Activated CD8-positive, alpha-beta T cell treated with anti-CD3 and anti-CD28 coated beads, Interleukin-2, amount 10 ng/mL, durations not matched to agents 7 days and 5 days (primary cell): ENCODE results near the gene ABLIM2. TPM values are rescaled to one million over a fixed set of nuclear protein-coding genes. Genes with fewer than 3 reads are reported as not detected.

ENCODE experiments used
- ATAC-seq: fragments of 150-1000 bp; cut with Tn5 transposase; one replicate; pipeline ENCODE4 v1.10.0; 2021; ENCODE audit warnings: moderate library complexity
- CTCF ChIA-PET: fragments of 350-600 bp; sonication (Branson Sonifier 250); formaldehyde crosslinking; loops from one replicate; lab custom pipeline; 2021; ENCODE audit warnings: antibody characterized with exemption; lab: Charles Lee
- POLR2A ChIA-PET: fragments of 350-600 bp; sonication (Branson Sonifier 250); formaldehyde crosslinking; loops from one replicate; lab custom pipeline; 2021; ENCODE audit warnings: antibody characterized with exemption; lab: Charles Lee
- DNase-seq: peaks from one replicate; pipeline ENCODE4 v3.0.0-alpha.2; 2020
- H3K27ac Mint-ChIP-seq: one replicate; pipeline ENCODE4 v1.8.0; 2021; ENCODE audit warnings: mild to moderate bottlenecking, mixed read lengths
- H3K27me3 Mint-ChIP-seq: one replicate; pipeline ENCODE4 v1.8.0; 2021; ENCODE audit warnings: low read depth, mixed read lengths
- H3K36me3 Mint-ChIP-seq: one replicate; pipeline ENCODE4 v1.8.0; 2021; ENCODE audit warnings: low read depth, mixed read lengths
- H3K4me1 Mint-ChIP-seq: one replicate; pipeline ENCODE4 v1.8.0; 2021; ENCODE audit warnings: low read depth, mixed read lengths
- H3K4me3 Mint-ChIP-seq: one replicate; pipeline ENCODE4 v1.8.0; 2021; ENCODE audit warnings: mild to moderate bottlenecking, mixed read lengths
- H3K9me3 Mint-ChIP-seq: one replicate; pipeline ENCODE4 v1.8.0; 2022; ENCODE audit warnings: mixed read lengths; ENCODE audit not compliant: insufficient read depth
- total RNA-seq, 2 experiments: library from RNA; stranded (reverse); gene quantifications; one replicate each; pipeline ENCODE4 v1.2.3, GENCODE V29; 2021

ABLIM2 gene
- total RNA-seq, 2 experiments from 2014 or later, result 0.42 to 0.55 TPM

DNA sequence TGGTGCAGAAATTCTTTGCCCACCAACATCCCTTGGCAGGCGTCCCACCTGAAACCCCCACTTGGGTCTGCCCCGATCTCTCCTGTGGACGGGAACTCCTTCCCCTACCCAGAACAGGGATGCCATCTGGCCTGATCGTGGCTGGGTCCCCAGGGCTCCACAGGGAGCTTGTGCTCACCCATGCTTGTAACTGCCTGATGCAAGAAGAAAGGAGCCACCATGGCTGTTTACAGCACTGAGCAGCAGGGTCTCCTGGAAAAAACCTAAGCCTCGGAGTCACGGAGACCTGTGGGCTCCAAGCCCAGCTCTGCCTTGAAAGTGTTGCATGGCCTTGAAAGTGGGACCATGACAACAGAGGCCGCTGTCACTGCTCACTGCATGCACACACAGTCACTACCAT, 117.4 kb downstream of the ABLIM2 start:
- Mint-ChIP-seq H3K36me3 (no peaks in the 10 kb centered on the region), H3K27ac (no peak overlapping the region)

DNA sequence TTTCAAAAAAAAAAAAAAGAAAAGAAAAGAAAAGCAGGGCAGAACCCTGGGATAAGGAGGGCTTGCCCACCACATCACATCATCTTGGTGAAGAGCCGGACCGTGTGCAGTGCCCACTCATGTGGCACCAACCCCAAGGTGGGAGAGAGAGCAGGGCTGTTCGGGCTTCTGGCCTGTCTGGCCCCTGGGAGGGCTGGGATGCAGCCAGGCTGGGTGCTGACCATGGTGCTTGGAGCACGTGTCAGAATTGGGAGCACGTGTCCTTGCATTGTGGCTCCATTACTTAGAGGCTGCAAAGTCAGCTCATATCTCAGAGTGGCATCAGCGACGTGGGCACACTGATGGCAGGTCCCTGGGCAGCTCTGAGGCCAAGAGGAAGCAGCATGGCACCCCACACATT, 118.0 kb downstream of the ABLIM2 start:
- Mint-ChIP-seq H3K36me3 (no peaks in the 10 kb centered on the region), H3K27me3 (peaks cover 25% of the 10 kb centered on the region), H3K9me3 (no peaks in the 10 kb centered on the region), H3K4me3 (no peak overlapping the region), H3K27ac (no peak overlapping the region), H3K4me1 (peaks cover 5% of the 10 kb centered on the region)
- ChIA-PET CTCF (no interaction called here), POLR2A (no interaction called here)
- ATAC-seq, result no peak
- no peak for DNase-seq

More for the DNA sequence above, 117.4 kb downstream of the ABLIM2 start:
- H3K27me3 Mint-ChIP-seq, result peaks cover 23% of the 10 kb centered on the region
- H3K4me1 Mint-ChIP-seq, result no peaks in the 10 kb centered on the region
- H3K9me3 Mint-ChIP-seq, result no peaks in the 10 kb centered on the region
- ATAC-seq (no peak), DNase-seq (no peak)
- no peak overlapping the region for H3K4me3 Mint-ChIP-seq
- CTCF ChIA-PET, result no interaction called here
- POLR2A ChIA-PET, result no interaction called here

DNA sequence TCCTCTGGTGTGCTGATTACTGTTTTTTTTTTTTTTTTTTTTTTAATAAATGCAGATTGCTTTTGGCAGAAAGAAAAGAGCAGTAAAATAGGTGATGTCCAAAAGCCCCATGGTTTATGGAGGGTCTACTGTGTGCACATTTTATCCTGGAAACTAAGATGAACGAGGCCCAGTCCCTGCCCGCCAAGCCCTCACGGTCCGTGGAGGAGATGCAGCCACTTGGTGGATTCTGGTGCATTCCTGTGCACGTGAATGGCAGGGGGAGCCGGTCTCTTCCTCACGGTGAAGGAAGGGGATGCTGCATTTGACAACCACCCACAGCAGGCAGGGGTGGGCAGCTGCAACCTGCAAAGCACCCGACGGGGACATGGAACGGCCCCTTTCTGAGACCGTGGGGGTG, 118.8 kb downstream of the ABLIM2 start:
- DNase-seq (no peak), ATAC-seq (no peak)
- H3K9me3 Mint-ChIP-seq, result no peaks in the 10 kb centered on the region
- ChIA-PET CTCF (no interaction called here), POLR2A (no interaction called here)
- no peak overlapping the region for H3K4me3 Mint-ChIP-seq
- peaks cover 12% of the 10 kb centered on the region for H3K4me1 Mint-ChIP-seq
- H3K36me3 Mint-ChIP-seq, result no peaks in the 10 kb centered on the region
- H3K27me3 Mint-ChIP-seq, result peaks cover 24% of the 10 kb centered on the region
- no peak overlapping the region for H3K27ac Mint-ChIP-seq

DNA sequence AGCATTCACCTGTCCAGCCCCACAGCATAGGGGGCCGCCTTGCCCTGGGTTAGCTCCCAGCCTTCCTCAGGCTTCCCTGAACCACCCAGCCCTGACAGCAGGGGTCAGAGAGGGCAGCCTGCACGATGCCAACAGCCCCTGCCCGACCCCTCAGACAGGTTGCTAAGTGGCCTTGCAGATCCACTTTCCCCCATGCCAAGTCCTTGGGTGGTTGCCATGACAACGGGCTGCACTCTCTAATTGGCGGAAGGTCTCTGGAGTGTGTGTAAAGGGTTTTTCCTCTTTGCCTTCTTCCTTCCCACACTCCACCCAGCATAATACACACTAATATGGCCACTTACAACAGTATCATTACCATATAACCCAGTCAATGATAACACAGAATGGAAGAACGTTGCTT, 119.3 kb downstream of the ABLIM2 start:
- no peak overlapping the region for H3K27ac Mint-ChIP-seq

DNA sequence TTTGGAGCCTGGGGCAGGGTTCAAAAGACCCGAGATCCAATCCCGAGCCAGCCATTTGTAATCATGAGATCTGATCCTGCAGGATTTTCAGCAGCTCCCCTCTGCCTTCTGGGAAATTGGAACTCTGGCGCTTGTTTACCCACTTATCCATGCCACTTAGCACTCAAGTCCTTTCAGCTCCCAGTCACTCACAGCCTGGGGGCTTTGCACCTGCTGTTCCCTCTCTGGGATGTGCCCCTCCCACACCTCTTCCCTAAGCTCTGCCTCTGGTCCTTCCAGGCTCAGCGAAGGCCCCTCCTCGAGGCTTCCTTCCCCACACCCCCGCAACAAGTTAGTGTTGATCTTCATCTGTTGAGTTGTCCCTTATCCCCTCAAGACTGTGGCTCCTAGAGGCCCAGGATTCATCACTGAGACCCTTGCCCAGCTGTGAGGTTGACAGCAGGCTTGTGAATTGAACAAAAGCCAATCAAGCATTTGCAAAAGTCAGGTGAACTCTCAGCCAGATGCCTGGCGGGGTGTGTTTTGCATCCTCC, 119.8 kb downstream of the ABLIM2 start:
- Mint-ChIP-seq H3K4me1 (peaks cover 12% of the 10 kb centered on the region), H3K27ac (no peak overlapping the region), H3K36me3 (no peaks in the 10 kb centered on the region), H3K4me3 (no peak overlapping the region), H3K9me3 (no peaks in the 10 kb centered on the region), H3K27me3 (peaks cover 18% of the 10 kb centered on the region)
- no peak for DNase-seq
- POLR2A ChIA-PET, result interaction anchor here (0.6 kb wide), 1 partner anchor 485 kb away, joined by 3 read pairs; no protein-coding TSS in a partner anchor
- ATAC-seq, result no peak
- CTCF ChIA-PET, result no interaction called here

More for the DNA sequence above, 119.3 kb downstream of the ABLIM2 start:
- no peaks in the 10 kb centered on the region for H3K9me3 Mint-ChIP-seq
- H3K27me3 Mint-ChIP-seq, result peaks cover 19% of the 10 kb centered on the region
- DNase-seq (no peak), ATAC-seq (no peak)
- POLR2A ChIA-PET, result interaction anchor here (0.6 kb wide), 1 partner anchor 485 kb away, joined by 3 read pairs; no protein-coding TSS in a partner anchor
- CTCF ChIA-PET, result no interaction called here
- no peak overlapping the region for H3K4me3 Mint-ChIP-seq
- H3K36me3 Mint-ChIP-seq, result no peaks in the 10 kb centered on the region
- peaks cover 12% of the 10 kb centered on the region for H3K4me1 Mint-ChIP-seq

DNA sequence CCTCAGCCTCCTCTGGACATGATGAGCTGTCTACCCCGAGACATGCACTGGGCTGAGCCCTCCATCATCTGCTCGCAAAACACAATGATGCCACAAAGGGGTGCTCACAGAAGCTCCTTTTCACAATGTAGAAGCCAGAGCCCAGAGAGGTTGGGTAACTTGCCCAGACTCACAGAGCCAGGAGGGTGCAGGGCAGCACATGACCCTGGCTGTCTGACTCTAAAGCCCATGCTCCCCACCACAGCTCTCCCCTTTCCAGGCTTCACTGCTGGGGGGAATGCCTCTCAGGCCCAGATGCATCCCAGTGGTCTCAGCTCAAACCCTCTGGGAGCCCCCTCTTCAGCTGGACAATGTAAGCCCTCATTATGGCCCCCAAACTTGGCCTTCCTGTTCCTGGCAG, 120.5 kb downstream of the ABLIM2 start:
- H3K27me3 Mint-ChIP-seq, result peaks cover 15% of the 10 kb centered on the region
- CTCF ChIA-PET, result no interaction called here
- H3K9me3 Mint-ChIP-seq, result no peaks in the 10 kb centered on the region
- ATAC-seq, result no peak
- peaks cover 12% of the 10 kb centered on the region for H3K4me1 Mint-ChIP-seq
- no peak for DNase-seq
- no peak overlapping the region for H3K4me3 Mint-ChIP-seq
- H3K27ac Mint-ChIP-seq, result no peak overlapping the region
- POLR2A ChIA-PET, result no interaction called here
- H3K36me3 Mint-ChIP-seq, result no peaks in the 10 kb centered on the region

DNA sequence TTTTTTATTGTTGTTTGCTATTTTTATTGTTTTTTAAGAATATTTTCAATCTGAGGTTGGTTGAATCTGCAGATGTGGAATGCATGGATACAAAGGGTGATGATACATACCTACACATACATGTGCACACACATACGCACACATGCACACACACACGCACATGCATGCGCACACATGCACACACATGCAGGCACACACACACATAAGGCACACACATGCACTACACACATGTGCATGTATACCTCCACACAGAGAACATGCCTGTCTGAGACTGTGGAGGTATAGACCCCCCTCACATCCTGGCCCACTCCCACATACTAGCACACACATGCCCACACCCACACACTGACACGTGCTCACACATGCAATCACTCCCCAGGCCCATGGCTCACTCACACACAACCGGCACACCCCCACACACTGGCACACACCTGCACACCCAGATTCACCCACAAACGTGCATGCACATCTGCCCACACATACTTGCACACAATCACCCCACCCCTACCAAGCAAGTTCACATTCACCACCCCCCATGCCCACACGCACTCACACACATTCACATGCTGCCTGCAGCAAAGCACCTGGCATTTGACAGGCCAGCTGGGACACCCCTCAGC, 121.4 kb downstream of the ABLIM2 start:
- ATAC-seq, result no peak
- no peaks in the 10 kb centered on the region for H3K9me3 Mint-ChIP-seq
- peaks cover 12% of the 10 kb centered on the region for H3K4me1 Mint-ChIP-seq
- POLR2A ChIA-PET, result no interaction called here
- H3K36me3 Mint-ChIP-seq, result no peaks in the 10 kb centered on the region
- H3K27me3 Mint-ChIP-seq, result peaks cover 15% of the 10 kb centered on the region
- DNase-seq, result no peak
- no peak overlapping the region for H3K4me3 Mint-ChIP-seq
- no peak overlapping the region for H3K27ac Mint-ChIP-seq
- CTCF ChIA-PET, result no interaction called here

DNA sequence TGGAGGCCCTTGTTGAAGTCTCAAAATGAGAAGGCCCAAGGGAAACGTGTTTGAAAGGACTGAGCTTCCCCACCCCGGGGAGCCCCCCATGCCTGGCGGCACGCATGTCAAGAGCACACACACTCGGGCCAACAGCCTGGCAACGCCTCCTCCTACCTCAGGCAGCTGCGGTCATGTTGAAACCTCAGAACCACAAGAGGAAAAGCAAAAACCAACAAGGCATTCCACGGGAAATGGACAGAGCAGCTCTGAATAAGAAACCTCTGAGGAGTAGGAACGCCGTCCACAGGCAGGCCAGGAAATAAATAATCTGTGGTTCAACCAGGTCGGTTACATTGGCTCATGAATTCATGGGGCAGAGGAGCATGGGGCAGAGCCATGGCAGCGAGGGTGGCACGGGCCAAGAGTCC, 123.2 kb downstream of the ABLIM2 start:
- POLR2A ChIA-PET, result no interaction called here
- H3K9me3 Mint-ChIP-seq, result no peaks in the 10 kb centered on the region
- H3K27ac Mint-ChIP-seq, result no peak overlapping the region
- H3K27me3 Mint-ChIP-seq, result peaks cover 15% of the 10 kb centered on the region
- no peak overlapping the region for H3K4me3 Mint-ChIP-seq
- DNase-seq (peak; percentile 44), ATAC-seq (peak; percentile 31)
- H3K36me3 Mint-ChIP-seq, result no peaks in the 10 kb centered on the region
- CTCF ChIA-PET, result no interaction called here
- peaks cover 12% of the 10 kb centered on the region for H3K4me1 Mint-ChIP-seq

DNA sequence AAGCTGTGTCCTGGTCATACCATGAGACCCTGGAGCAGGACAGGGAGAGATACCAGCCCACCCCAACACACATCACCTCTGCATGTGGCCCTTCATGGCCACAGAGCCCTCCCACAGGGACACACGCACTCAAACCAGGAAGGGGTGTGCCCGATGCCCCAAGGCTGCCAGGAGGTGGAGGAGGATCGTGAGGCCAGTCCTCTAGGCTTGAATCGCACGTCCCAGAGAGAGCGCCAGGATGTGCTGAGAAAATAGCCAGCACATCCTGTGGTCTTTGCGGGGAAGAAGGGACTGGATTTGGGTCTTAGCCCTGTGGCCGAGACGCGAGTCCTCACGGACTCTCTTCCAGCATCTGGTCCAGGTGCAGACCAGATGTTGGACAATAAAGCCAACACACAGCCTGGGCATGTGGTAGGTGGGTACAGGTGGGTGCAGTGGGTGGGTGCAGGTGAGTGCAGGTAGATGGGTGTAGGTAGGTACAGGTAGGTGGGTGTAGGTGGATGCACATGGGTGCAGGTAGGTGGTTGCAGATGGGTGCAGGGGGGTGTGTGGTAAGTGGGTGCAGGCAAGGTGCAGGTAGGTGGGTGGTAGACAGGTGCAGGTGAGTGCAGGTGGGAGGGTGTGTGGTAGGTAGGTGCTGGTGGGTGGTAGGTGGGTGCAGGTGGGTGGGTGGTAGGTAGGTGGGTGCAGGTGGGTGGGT, 124.6 kb downstream of the ABLIM2 start:
- ATAC-seq, result no peak
- ChIA-PET CTCF (no interaction called here), POLR2A (no interaction called here)
- Mint-ChIP-seq H3K36me3 (no peaks in the 10 kb centered on the region), H3K4me1 (peaks cover 12% of the 10 kb centered on the region), H3K4me3 (no peak overlapping the region), H3K9me3 (no peaks in the 10 kb centered on the region), H3K27ac (no peak overlapping the region), H3K27me3 (peaks cover 9% of the 10 kb centered on the region)
- no peak for DNase-seq

DNA sequence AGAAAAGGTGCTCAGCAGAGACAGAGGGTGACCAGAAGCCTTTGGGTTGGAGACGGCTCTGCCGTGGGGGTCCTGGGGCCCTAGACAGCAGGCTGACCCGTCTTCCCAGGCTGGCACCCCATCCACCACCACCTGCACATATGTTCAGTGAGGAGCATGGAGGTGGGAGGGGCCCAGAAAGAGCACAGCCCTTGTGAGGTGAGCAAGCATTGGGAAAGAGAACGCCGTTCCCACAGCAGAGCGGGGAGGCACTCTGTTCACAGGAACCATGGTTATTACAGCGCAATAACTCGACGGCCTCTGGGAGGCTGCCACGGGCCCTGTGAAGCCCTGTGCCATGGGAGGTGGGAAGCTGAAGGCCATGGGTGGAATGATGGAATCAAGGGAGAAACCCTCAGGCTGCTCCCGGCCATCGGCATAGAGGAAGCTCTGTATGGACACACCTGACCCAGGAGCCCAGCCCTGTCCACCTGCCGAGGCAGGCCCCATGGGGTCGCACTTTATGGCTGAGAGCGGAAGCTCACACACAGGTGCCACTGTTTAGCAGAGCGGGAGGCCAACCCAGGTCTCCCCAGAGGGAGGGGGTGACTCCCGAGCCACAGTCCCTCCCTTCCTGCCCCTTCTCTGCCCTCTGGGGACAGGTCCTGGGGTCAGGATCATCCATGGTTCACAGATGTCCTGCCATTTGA, 125.4 kb downstream of the ABLIM2 start:
- no peak overlapping the region for H3K27ac Mint-ChIP-seq
- H3K4me1 Mint-ChIP-seq, result peaks cover 12% of the 10 kb centered on the region

DNA sequence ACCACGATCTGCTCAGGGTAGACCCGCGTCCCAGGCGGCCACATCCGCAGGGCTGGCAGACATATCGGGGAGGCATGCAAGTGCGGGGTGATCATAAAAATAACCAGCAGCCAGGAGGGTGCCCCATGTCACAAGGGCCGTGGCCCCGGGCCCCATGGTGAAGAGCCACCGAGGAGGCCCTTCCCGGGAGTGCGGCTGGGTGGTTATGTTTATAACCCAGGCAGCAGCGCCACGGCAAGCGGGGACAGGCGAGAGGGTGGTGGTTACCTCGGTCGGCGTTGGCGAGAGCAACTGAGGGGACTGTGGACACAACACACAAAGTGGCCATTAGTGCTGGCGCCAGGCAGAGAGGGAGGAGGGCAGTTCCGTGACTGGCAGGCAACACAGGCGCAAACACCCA, 126.2 kb downstream of the ABLIM2 start:
- ATAC-seq (no peak), DNase-seq (no peak)
- CTCF ChIA-PET, result no interaction called here
- Mint-ChIP-seq H3K27me3 (peaks cover 4% of the 10 kb centered on the region), H3K27ac (no peak overlapping the region), H3K4me3 (no peak overlapping the region), H3K4me1 (peaks cover 12% of the 10 kb centered on the region), H3K9me3 (no peaks in the 10 kb centered on the region), H3K36me3 (no peaks in the 10 kb centered on the region)
- POLR2A ChIA-PET, result no interaction called here

More for the DNA sequence above, 125.4 kb downstream of the ABLIM2 start:
- POLR2A ChIA-PET, result no interaction called here
- DNase-seq, result no peak
- peaks cover 6% of the 10 kb centered on the region for H3K27me3 Mint-ChIP-seq
- H3K9me3 Mint-ChIP-seq, result no peaks in the 10 kb centered on the region
- no peaks in the 10 kb centered on the region for H3K36me3 Mint-ChIP-seq
- H3K4me3 Mint-ChIP-seq, result no peak overlapping the region
- CTCF ChIA-PET, result no interaction called here
- no peak for ATAC-seq
